ENCODE measurements around the gene COL6A5.

GRCh38 chr3:130386604-130387263, 41.3 kb downstream of the COL6A5 start:
- TF ChIP-seq CTCF (IDR thresholded peaks at IDR 0.05) (no peak), RFX5 (IDR thresholded peaks at IDR 0.05) (no peak)

All from A549 (cell line).